Head of caudate nucleus (tissue), 42 donors: ENCODE data around the gene BDNF.

Experiments
- DNase-seq, 42 donors: peaks; one replicate each; pipeline versions ENCODE4 v3.0.0 to v3.0.0-alpha.2; 2020 to 2021; ENCODE audit warnings: mixed read lengths in 7 of 42
- intact Hi-C: fragments of 100-400 bp; cut with DNase I; formaldehyde crosslinking; loops from one replicate; pipeline ENCODE4 v1.15.0; 2022

The BDNF gene

DNA sequence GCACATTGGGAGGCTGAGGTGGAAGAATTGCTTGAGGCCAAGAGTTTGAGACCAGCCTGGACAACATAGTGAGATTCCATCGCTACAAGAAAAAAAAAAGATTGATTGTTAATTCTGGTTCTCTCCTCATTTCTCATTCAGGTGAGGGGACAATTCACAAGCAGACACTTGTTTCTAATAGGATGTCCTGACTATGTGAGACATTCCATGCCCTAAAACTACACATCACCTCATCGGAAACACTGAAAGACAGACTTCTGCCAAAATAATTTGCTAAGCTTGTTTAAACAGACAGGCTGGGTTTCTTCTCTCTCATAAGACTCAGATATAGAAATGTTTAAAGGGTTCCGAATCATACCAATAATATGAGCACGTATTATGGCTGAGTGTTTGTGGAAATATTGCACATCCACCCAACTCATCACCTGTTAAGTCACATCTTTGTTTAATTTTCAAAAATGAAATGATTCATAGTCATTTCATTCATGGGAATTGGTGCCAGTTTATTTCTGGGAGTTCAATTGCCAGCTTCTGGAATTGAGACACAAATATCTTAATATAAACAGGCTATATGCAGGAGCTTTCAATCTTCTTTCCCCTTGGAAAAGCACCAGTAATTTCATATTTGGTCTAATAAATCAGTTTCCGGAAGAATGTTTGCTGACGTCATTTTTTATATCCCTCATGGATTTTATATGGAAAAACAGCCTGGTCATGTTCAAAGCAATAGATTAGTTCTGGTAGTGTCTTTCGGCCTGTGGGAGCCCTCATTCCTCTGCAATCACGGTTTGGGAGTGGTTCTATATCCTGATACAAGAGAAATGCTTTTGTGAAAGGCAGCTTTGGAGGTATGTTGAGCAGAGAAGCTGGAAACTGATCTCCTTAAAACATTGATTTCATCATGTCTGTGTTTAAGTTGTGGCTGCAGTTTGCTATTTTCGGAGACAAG, 87.0 kb downstream of the BDNF start:
- intact Hi-C loops, result no loop called here

GRCh38 chr11:27611947-27612455, 88.3 kb downstream of the BDNF start:
- intact Hi-C loops, result no loop called here
- DNase-seq, result no peak

More for the DNA sequence above, 87.0 kb downstream of the BDNF start:
- no peak for DNase-seq

GRCh38 chr11:27611390-27611789, 88.9 kb downstream of the BDNF start:
- intact Hi-C loops, result no loop called here
- DNase-seq, result no peak

DNA sequence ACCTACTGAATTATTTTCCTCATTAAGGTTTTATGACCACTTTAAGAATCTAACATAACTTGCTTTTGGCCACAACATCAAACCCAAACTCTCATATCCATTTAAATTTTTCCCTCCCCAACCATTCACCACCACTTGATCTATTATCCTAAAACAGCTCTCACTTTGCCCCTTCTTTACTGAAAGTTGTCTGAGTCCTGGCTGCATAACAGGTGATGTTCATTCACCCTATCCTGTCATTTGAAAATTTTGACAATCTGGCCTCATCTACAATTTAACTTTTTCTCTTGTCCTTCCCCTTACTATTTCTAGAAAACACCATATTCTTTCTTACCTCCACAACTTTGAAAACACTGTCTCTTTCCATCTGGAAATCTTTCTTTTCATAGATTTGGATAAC, 89.3 kb downstream of the BDNF start:
- no peak for DNase-seq
- intact Hi-C loops, result no loop called here

- intact Hi-C loops, result no loop called here
- no peak for DNase-seq
Measured at GRCh38 chr11:27610280-27610679, 90.0 kb downstream of the BDNF start.

DNA sequence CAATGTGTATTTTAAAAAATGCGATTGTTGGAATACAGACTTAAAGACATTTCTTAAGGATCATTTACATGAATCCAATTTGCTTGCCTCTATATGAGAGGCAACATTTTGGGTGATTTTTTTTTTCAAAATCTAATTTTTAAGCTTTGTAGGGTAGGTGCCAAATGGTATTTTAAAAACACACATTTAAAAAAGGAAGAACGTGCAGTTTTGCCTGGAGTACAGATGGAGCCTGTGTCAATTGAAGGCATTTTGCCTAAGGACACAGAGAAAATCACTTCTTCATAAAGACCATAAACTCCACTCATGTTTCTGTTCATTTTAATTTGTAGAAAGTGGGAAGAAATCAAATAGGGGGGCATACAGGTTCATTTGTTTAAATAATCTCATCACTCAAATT, 91.3 kb downstream of the BDNF start:
- no peak for DNase-seq
- intact Hi-C loops, result no loop called here

- DNase-seq, result no peak
- intact Hi-C loops, result no loop called here
Measured at GRCh38 chr11:27605422-27605821, 94.8 kb downstream of the BDNF start.
